K562 (cell line): ENCODE data around the gene DUS3L. TPM values are rescaled to one million over a fixed set of nuclear protein-coding genes. Genes with fewer than 3 reads are reported as not detected.

Source experiments
- ATAC-seq: fragments of 200-7000 bp; cut with Tn5 transposase; 3 replicates; pipeline ENCODE4 v1.9.1; 2020; ENCODE audit warnings: moderate library complexity
- BruUV-seq: library from RNA; stranded (reverse); fragments of 400-500 nt; replicated peaks from 2 replicates; lab custom pipeline; 2021; lab: Mats Ljungman, UMichigan
- CTCF ChIA-PET: fragments of 300-600 bp; formaldehyde crosslinking; extraction: SDS; loops from one replicate; lab custom pipeline; 2021; ENCODE audit warnings: low intra/inter-chr PET ratio; lab: Yijun Ruan, JAX
- POLR2A ChIA-PET: fragments of 300-600, 350-650 bp; sonication (Branson Sonifier 250); formaldehyde crosslinking; extraction: SDS; loops from one replicate; lab custom pipeline; 2021; ENCODE audit warnings: antibody characterized with exemption, inconsistent platforms; lab: Yijun Ruan, JAX
- DNase-seq, 4 experiments: peaks; one replicate each; pipeline versions ENCODE4 v3.0.0 to v3.0.0-alpha.2; 2011 to 2018; ENCODE audit warnings: low spot score in 3 of 4, mixed read lengths in 3 of 4; ENCODE audit errors: extremely low read depth in 1 of 4
- FAIRE-seq: peaks from 2 replicates; lab custom pipeline; 2011; peaks lifted over from hg19 to GRCh38; lab: Jason Lieb, UNC
- H2AFZ ChIP-seq: 2 replicates; pipeline ENCODE4 v1.6.0; 2011; ENCODE audit warnings: low read depth, low read length, control low read depth, inconsistent platforms
- H3K27ac ChIP-seq: fragments of 200-600 bp; 3 replicates; pipeline ENCODE4 v1.8.0; 2011; ENCODE audit warnings: low read depth, mild to moderate bottlenecking, control low read depth, inconsistent platforms, low read length, moderate library complexity, mixed read lengths; ENCODE audit errors: extremely low read depth
- H3K27me3 ChIP-seq, 2 experiments: fragments of 300-600 bp in 1 of 2; 2 replicates in 1 of 2; 3 replicates in 1 of 2; pipeline versions ENCODE4 v1.6.0 to v1.8.0; 2011; ENCODE audit warnings: inconsistent platforms in 2 of 2, low read length in 2 of 2, mild to moderate bottlenecking in 1 of 2, mixed read lengths in 1 of 2, moderate library complexity in 1 of 2; ENCODE audit not compliant: control insufficient read depth in 2 of 2, insufficient read depth in 2 of 2
- H3K36me3 ChIP-seq: fragments of 300-600 bp; 3 replicates; pipeline ENCODE4 v1.8.0; 2011; ENCODE audit warnings: mild to moderate bottlenecking, low read length, inconsistent platforms; ENCODE audit not compliant: control insufficient read depth, insufficient read depth
- H3K4me1 ChIP-seq, 2 experiments: fragments of 200-600 bp in 1 of 2; replicated peaks in 1 of 2; 2 replicates in 1 of 2; 3 replicates in 1 of 2; pipeline versions ENCODE4 v1.5.1 to v1.8.0; 2011; ENCODE audit warnings: inconsistent platforms in 2 of 2, low read length in 2 of 2, mild to moderate bottlenecking in 1 of 2, mixed read lengths in 1 of 2, moderate library complexity in 1 of 2; ENCODE audit not compliant: control insufficient read depth in 2 of 2, insufficient read depth in 2 of 2
- H3K4me2 ChIP-seq: 2 replicates; pipeline ENCODE4 v1.6.1; 2011; ENCODE audit warnings: low read length, control low read depth, inconsistent platforms, mixed read lengths; ENCODE audit not compliant: insufficient read depth
- H3K4me3 ChIP-seq: fragments of 200-600 bp; sonication (generic), shearing (Covaris generic); 2 replicates; pipeline ENCODE4 v1.5.1; 2016; ENCODE audit warnings: control low read depth, inconsistent platforms
- H3K79me2 ChIP-seq: fragments of 200-600 bp; 3 replicates; pipeline ENCODE4 v1.8.0; 2011; ENCODE audit warnings: low read length, inconsistent platforms; ENCODE audit not compliant: control insufficient read depth, insufficient read depth
- H3K9ac ChIP-seq, 2 experiments: 2 replicates each; pipeline versions ENCODE4 v1.6.0 to v1.6.1; 2011; ENCODE audit warnings: low read depth in 2 of 2, low read length in 2 of 2, control low read depth in 1 of 2, inconsistent platforms in 1 of 2, mild to moderate bottlenecking in 1 of 2, mixed read lengths in 1 of 2; ENCODE audit not compliant: insufficient read depth in 1 of 2
- H3K9me1 ChIP-seq: one replicate; pipeline ENCODE4 v1.6.0; 2011; ENCODE audit warnings: inconsistent platforms, mild to moderate bottlenecking, low read length, moderate library complexity; ENCODE audit not compliant: control insufficient read depth, insufficient read depth
- H3K9me3 ChIP-seq: replicated peaks from 2 replicates; pipeline ENCODE4 v1.5.1; 2011; ENCODE audit warnings: low read depth, low read length, inconsistent platforms; ENCODE audit not compliant: control insufficient read depth, insufficient read depth
- H4K20me1 ChIP-seq: replicated peaks from 2 replicates; pipeline ENCODE4 v1.6.1; 2011; ENCODE audit warnings: low read length, inconsistent platforms, mixed read lengths; ENCODE audit not compliant: control insufficient read depth, insufficient read depth
- CXXC5 ChIP-seq: fragments of 250-450 bp; sonication (Bioruptor Pico); IDR thresholded peaks from 2 replicates; pipeline ENCODE4 v1.8.0; 2022; ENCODE audit warnings: inconsistent platforms, mild to moderate bottlenecking, moderate library complexity
- NCOR1 ChIP-seq: fragments of 450-650 bp; IDR thresholded peaks from 2 replicates; pipeline ENCODE4 v1.6.1; 2016; ENCODE audit warnings: mild to moderate bottlenecking, moderate library complexity
- PRPF4 ChIP-seq: fragments of 200-400 bp; formaldehyde crosslinking; IDR thresholded peaks from one replicate; pipeline ENCODE4 v1.6.1; 2017; ENCODE audit warnings: low read length, low read depth, mild to moderate bottlenecking; ENCODE audit not compliant: insufficient read depth, poor library complexity, severe bottlenecking
- RBM25 ChIP-seq: fragments of 200-400 bp; formaldehyde crosslinking; IDR thresholded peaks from 2 replicates; pipeline ENCODE4 v1.6.1; 2018; ENCODE audit warnings: low read length, low read depth, moderate library complexity; ENCODE audit not compliant: severe bottlenecking
- SLC30A9 ChIP-seq: fragments of 250-450 bp; sonication (Bioruptor Pico); IDR thresholded peaks from 2 replicates; pipeline ENCODE4 v1.8.0; 2022; ENCODE audit warnings: mild to moderate bottlenecking, moderate library complexity
- SPI1 ChIP-seq: IDR thresholded peaks from 2 replicates; pipeline ENCODE4 v1.6.1; 2011; ENCODE audit warnings: low read depth, low read length, control low read depth, borderline replicate concordance
- TEAD1 ChIP-seq, 2 experiments: fragments of 450-650 bp in 1 of 2; sonication (generic) in 1 of 2; formaldehyde crosslinking; IDR thresholded peaks; 2 replicates each; pipeline versions ENCODE4 v1.4.0 to v1.8.0; 2020 to 2022; ENCODE audit warnings: mild to moderate bottlenecking in 2 of 2, missing genetic modification reagents in 1 of 2
- ZC3H11A ChIP-seq: IDR thresholded peaks from 2 replicates; pipeline ENCODE4 v1.6.1; 2012; ENCODE audit warnings: low read depth, low read length, improper control_type of control experiment
- ZNF347 ChIP-seq: fragments of 450-650 bp; formaldehyde crosslinking; IDR thresholded peaks from 2 replicates; pipeline ENCODE4 v1.4.0; 2020; ENCODE audit warnings: low read depth, mild to moderate bottlenecking, moderate library complexity
- WGBS: fragments of 100-300 bp; shearing (Covaris generic); methylation state at CpG from one replicate; pipeline ENCODE4 v1.1.6; 2016; ENCODE audit warnings: low coverage, mixed read lengths; ENCODE audit not compliant: insufficient coverage; ENCODE audit errors: missing lambda C conversion rate; 5-methylcytosine and 5-hydroxymethylcytosine counted together
- in situ Hi-C: fragments of 300-500 bp; cut with MboI; formaldehyde crosslinking; loops from 4 replicates; pipeline ENCODE4 v1.15.0; 2018; ENCODE audit warnings: inconsistent platforms, mixed read lengths
- intact Hi-C: fragments of 100-400 bp; cut with micrococcal nuclease; formaldehyde crosslinking; loops from 2 replicates; pipeline ENCODE4 v1.14.2; 2022
- polyA plus RNA-seq, 8 experiments: library from polyadenylated mRNA; depleted of rRNA in 4 of 8; stranded (reverse) in 5 of 8; unstranded in 3 of 8; fragments of >200 nt; fragmentation: Nextera tagmentation in 2 of 8; fragmentation: Illumina TruSeq in 1 of 8; extraction: Ambion mirVana in 2 of 8; extraction: Trizol in 1 of 8; gene quantifications; 2 replicates each; pipeline versions ENCODE4 v1.2.1 to v1.2.3, GENCODE V29; 2011 to 2014; ENCODE audit warnings: inconsistent platforms in 1 of 8, missing spikeins in 1 of 8
- total RNA-seq, 7 experiments: library from RNA; depleted of rRNA in 6 of 7; stranded (reverse); fragments of >200 nt in 6 of 7; fragmentation: Illumina TruSeq in 2 of 7; extraction: Trizol in 2 of 7; gene quantifications; 2 replicates each; pipeline versions ENCODE4 v1.2.1 to v1.2.3, GENCODE V29; 2011 to 2021; ENCODE audit warnings: low replicate concordance in 1 of 7
- TF ChIP-seq, protein P1 (sequence below): sonication (generic); formaldehyde crosslinking; IDR thresholded peaks from 2 replicates; pipeline ENCODE4 v1.8.0; 2022; ENCODE audit warnings: missing genetic modification reagents, mild to moderate bottlenecking, borderline replicate concordance
- TF ChIP-seq, protein P2 (sequence below): fragments of 450-650 bp; conservative IDR thresholded peaks from 2 replicates; pipeline ENCODE4 v1.6.1; 2016; ENCODE audit warnings: missing genetic modification characterization, low read depth, mild to moderate bottlenecking, control low read depth, missing compliant biosample characterization
- TF ChIP-seq, protein P3 (sequence below), 2 experiments: IDR thresholded peaks; 2 replicates each; pipeline ENCODE4 v1.6.1; 2011; ENCODE audit warnings: borderline replicate concordance in 1 of 2, control low read depth in 1 of 2, low read depth in 1 of 2, low read length in 1 of 2, mild to moderate bottlenecking in 1 of 2, mixed read lengths in 1 of 2, moderate library complexity in 1 of 2; ENCODE audit not compliant: insufficient read depth in 1 of 2, insufficient read length in 1 of 2, poor library complexity in 1 of 2, severe bottlenecking in 1 of 2; ENCODE audit errors: extremely low read depth in 1 of 2

Gene DUS3L
- total and polyA plus RNA-seq, 9 of the 15 experiments (the other 6 are each of a cell fraction or from before 2014, with no cell fraction given), result 1.7 to 102 (median 77.5) TPM

DNA sequence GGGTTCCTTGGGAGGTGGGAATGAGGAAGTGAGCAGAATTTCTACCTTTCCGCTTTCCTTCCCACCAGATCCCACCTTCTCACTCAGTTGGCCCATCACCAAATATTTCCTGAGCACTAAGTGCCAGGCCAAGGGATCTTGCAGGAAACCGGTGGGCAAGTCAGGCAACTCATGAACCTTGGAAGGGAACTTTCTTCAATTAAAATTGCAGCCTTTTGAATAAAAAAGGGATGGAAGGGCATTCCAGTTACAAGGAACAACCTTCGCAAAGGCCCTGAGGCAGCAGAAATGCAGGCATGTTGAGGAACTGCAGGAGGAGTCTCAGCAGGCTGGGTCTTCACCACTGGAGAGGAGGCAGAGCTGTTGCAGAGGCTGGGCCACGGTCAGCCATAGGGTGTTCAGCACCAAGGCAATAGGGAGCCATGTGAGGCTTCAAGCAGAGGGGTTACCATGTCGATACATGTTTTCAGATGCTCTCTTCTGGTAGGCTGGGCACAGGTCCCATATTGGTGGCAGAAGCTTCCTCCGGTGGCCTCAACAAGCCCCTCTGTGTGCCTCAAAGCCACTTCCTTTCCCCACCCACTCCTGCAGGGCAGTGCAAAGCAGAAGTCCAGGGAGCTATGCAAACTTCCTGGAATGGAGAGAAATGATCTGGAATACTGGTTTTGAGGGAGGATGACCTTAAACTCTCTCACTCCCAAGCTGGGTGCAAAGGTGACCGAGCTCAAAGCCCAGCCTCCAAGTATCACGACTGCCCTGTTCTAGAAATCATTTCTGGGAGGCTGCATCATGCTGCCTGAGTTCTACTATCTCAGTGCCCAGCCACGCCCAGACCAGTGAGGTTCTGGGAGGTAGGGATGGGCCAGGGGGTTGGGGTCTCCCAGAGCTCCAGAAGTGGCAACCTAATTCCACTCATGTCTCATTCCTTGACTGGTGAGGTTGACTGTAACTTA lies 48.4 kb upstream of the DUS3L start, which contains the start of gene FUT6:
Gene FUT6, minus strand, starts transcription at position 638 of the 953 bp plus-strand sequence. CDS start 7,135 bp downstream, outside the sequence.
- intact Hi-C loops, result no loop called here
- DNase-seq, result no peak
- no peaks in the 10 kb centered on the region for H3K9me3 ChIP-seq
- no TSS peak for BruUV-seq
- in situ Hi-C loops, result no loop called here
- 50% methylated on average over 8 of the region's 9 CpGs for WGBS
- CTCF ChIA-PET, result no interaction called here
- no peaks in the 10 kb centered on the region for H3K79me2 ChIP-seq
- peaks cover 18 to 32% of the 10 kb centered on the region in 2 experiments for H3K27me3 ChIP-seq
- H2AFZ ChIP-seq, result no peak within 1 kb of the TSS
- no peak for FAIRE-seq
- H3K4me2 ChIP-seq, result no peak within 1 kb of the TSS
- H3K4me1 ChIP-seq, result peaks cover 0 to 11% of the 10 kb centered on the region in 2 experiments; a peak in 2 of 5 replicates
- no peak within 1 kb of the TSS for H3K4me3 ChIP-seq
- no peaks in the 10 kb centered on the region for H4K20me1 ChIP-seq
- TF ChIP-seq SLC30A9 (CRISPR knock-in tag) (no peak), ZC3H11A (no peak), ZNF347 (CRISPR knock-in tag) (no peak), PRPF4 (no peak), SPI1 (peak; percentile 90), RBM25 (peak; percentile 38), TEAD1 (CRISPR knock-in tag; IDR thresholded peaks at IDR 0.05) (0 out of 4 replicates have a peak, but pooled peaks of 1 of the 2 experiments have one; percentile 31), CXXC5 (no peak), NCOR1 (no peak)
- TF ChIP-seq, protein P1, sequence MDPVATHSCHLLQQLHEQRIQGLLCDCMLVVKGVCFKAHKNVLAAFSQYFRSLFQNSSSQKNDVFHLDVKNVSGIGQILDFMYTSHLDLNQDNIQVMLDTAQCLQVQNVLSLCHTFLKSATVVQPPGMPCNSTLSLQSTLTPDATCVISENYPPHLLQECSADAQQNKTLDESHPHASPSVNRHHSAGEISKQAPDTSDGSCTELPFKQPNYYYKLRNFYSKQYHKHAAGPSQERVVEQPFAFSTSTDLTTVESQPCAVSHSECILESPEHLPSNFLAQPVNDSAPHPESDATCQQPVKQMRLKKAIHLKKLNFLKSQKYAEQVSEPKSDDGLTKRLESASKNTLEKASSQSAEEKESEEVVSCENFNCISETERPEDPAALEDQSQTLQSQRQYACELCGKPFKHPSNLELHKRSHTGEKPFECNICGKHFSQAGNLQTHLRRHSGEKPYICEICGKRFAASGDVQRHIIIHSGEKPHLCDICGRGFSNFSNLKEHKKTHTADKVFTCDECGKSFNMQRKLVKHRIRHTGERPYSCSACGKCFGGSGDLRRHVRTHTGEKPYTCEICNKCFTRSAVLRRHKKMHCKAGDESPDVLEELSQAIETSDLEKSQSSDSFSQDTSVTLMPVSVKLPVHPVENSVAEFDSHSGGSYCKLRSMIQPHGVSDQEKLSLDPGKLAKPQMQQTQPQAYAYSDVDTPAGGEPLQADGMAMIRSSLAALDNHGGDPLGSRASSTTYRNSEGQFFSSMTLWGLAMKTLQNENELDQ, result no peak
- TF ChIP-seq, protein P2, sequence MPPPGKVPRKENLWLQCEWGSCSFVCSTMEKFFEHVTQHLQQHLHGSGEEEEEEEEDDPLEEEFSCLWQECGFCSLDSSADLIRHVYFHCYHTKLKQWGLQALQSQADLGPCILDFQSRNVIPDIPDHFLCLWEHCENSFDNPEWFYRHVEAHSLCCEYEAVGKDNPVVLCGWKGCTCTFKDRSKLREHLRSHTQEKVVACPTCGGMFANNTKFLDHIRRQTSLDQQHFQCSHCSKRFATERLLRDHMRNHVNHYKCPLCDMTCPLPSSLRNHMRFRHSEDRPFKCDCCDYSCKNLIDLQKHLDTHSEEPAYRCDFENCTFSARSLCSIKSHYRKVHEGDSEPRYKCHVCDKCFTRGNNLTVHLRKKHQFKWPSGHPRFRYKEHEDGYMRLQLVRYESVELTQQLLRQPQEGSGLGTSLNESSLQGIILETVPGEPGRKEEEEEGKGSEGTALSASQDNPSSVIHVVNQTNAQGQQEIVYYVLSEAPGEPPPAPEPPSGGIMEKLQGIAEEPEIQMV, result no peak
- TF ChIP-seq, protein P3, sequence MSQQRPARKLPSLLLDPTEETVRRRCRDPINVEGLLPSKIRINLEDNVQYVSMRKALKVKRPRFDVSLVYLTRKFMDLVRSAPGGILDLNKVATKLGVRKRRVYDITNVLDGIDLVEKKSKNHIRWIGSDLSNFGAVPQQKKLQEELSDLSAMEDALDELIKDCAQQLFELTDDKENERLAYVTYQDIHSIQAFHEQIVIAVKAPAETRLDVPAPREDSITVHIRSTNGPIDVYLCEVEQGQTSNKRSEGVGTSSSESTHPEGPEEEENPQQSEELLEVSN (IDR thresholded peaks at IDR 0.05; ENCODE audit: borderline replicate concordance in 1 of 2, extremely low read depth in 1 of 2, insufficient read depth in 1 of 2, insufficient read length in 1 of 2, low read depth in 1 of 2, low read length in 1 of 2, poor library complexity in 1 of 2, severe bottlenecking in 1 of 2), result no peak
- no peaks in the 10 kb centered on the region for H3K36me3 ChIP-seq
- POLR2A ChIA-PET, result interaction anchor here (0.8 to 1.3 kb wide), 4 partner anchors 10 to 403 kb away, joined by 3 to 6 read pairs (median 4); no protein-coding TSS in a partner anchor
- H3K9ac ChIP-seq, result no peak within 1 kb of the TSS
- ATAC-seq, result no peak
- no peak within 1 kb of the TSS for H3K27ac ChIP-seq
- no peaks in the 10 kb centered on the region for H3K9me1 ChIP-seq
